GM21526 (cell line): ENCODE measurements around the gene PPP1R9B.

ENCODE experiments used
- ATAC-seq: cut with Tn5 transposase; IDR thresholded peaks from one replicate; pipeline ENCODE4 v1.9.1; 2021; ENCODE audit warnings: moderate library complexity; ENCODE audit not compliant: unreplicated experiment, low FRiP score

The PPP1R9B gene

DNA sequence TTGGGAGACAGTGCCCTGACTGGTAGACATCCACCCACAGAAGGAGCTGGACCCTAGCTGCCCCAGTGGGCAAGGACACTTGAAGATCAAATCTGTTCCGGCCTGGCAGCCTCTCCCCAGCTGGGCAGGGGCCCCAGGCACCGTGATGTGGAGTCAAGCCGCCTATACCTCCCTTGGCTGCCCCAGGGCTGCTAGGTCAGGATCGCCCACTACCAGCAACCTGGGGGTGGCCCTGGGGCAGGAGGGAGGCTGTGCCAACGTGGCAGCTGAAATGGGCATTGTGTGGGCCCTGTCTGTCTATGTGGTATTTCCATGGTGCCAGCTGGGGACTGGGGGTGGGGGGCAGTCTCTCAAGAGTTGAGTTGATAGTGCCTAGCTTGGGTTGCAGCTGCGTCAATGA is 54.4 kb downstream of the PPP1R9B start:
- ATAC-seq = no peak

DNA sequence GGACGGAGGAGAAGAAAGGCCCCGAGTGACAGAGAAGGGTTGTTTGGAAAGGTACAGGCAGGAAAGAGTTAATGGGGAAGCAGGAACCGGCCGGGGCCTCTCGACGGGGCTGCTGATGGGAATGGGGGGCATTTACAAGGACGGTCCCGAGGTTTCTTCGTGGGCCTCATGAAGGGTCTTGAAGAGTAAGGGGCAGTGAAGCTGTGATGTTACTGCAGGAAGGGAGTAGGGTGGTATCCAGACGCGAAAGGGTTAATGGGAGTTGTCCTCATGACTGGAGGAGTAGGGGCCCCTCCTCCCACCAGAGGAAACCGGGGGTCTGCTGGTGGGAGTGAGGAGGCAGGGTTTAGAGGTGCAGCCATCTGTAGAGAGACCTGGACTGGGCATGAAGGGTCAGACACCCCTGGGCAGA is 54.8 kb downstream of the PPP1R9B start:
- ATAC-seq = no peak

DNA sequence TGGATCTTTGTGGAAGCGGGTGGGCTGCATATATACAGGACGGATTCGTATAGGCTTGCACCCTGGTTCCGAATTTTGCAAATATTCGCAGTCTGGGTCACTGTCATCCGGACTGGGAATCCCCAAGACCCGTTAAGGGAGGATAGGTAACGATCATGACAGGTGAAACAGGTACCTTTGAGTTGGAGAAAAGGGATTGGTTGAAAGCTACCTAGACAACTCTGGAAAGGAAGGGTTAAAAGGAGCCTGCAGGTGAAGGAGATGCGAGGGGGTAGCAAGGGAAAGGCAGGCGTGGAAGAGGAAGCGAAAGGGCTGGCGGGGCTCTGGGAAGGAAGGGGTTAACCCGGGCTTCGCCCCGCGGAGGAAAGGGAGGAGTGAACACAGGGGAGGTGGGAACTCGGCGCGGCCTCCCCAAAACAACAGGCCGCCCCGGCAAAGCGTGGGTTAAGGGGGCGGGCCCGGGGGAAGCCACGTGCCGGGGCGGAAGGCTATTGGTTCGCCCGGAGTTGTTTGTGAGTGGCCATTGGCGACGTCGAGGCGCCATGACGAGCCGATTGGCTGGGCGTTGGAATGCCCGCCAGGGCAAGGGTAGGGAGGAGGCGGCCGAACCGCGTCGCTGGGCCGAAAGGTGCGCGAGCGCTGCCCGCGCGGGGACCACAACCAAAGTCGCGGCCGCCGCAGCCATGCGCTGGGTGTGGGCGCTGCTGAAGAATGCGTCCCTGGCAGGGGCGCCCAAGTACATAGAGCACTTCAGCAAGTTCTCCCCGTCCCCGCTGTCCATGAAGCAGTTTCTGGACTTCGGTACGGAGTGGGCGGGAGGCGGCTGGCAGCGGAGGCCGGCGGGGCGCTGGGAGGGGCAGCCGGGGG is 55.5 kb downstream of the PPP1R9B start, which contains the start of gene PDK2:
Gene PDK2, plus strand, starts transcription at position 599 of the 867 bp plus-strand sequence. Its CDS starts 85 bp downstream, at position 684.
- peak; percentile 89 for ATAC-seq

DNA sequence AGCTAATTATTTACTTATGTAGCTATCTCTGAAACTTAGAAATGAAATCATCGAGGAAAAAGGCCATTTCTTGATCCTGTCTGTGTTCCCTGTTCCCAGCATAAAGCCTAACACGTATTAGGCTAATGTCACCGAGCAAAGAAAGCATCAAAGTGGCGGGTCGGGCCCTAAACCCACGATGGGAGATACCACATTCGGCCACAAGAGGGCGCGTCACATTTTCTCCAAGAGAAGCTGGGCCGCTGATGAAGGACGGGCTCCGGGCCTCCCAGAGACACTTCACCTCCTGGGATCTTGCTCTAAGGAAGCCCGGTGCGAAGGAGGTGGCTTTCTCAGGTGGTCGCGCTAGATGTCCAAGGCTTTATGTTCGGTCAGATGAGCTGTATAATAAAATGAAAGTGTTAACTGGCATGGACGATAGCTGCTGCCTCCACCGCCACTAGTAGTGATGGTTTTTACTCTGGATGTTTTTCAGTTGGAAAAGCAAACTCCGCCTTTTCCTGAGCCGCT is 56.2 kb downstream of the PPP1R9B start:
- no peak for ATAC-seq

DNA sequence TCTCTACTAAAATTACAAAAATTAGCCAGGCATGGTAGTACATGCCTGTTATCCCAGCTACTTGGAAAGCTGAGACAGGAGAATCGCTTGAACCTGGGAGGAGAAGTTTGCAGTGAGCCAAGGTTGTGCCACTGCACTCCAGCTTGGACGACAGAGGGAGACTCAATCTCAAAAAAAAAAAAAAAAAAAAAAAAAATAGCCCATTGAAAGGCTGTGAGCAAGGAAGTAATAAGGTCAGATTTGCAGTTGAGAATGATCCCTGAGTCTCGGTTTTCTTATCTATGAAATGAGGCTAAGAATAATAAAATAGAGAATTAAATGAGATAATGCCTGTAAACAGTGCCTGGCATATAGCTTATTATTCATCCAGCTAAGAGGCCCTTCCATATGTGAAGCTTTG is 56.7 kb downstream of the PPP1R9B start:
- no peak for ATAC-seq

DNA sequence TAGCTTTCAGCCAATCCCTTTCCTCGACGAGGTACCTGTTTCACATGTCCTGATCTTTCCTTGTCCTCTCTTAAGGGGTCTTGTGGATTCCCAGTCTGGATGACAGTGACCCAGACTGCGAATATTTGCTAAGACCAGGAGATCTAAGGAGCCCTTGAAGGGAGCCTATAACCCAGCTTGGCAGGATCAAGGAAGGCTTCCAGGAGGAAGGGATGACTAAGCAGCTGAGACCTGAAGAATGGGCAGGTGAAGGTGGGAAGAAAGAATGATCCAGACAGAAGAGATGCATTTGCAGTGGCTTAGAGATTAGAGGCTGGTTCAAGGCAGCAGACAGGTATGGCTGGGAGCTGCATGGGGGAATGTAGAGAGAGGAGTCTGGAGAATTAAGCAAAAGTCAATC is 57.2 kb downstream of the PPP1R9B start:
- no peak for ATAC-seq

DNA sequence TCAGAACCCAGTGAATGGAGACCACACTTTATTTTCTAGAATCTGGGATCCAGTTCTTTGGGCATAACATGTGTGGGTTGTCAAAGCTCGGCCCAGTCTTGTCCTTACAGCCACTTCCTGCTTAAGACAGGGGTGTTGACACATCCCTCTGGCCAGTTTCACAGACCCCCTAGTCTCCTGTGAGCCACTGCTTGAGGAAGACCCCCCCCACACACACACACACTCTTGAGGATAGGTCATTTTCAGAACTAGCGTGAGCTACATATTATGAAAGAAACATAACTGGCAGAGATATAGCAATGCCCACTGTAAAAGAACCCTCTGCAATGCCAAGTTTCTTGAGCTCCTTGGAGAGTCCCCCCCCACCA is 58.6 kb downstream of the PPP1R9B start:
- no peak for ATAC-seq

DNA sequence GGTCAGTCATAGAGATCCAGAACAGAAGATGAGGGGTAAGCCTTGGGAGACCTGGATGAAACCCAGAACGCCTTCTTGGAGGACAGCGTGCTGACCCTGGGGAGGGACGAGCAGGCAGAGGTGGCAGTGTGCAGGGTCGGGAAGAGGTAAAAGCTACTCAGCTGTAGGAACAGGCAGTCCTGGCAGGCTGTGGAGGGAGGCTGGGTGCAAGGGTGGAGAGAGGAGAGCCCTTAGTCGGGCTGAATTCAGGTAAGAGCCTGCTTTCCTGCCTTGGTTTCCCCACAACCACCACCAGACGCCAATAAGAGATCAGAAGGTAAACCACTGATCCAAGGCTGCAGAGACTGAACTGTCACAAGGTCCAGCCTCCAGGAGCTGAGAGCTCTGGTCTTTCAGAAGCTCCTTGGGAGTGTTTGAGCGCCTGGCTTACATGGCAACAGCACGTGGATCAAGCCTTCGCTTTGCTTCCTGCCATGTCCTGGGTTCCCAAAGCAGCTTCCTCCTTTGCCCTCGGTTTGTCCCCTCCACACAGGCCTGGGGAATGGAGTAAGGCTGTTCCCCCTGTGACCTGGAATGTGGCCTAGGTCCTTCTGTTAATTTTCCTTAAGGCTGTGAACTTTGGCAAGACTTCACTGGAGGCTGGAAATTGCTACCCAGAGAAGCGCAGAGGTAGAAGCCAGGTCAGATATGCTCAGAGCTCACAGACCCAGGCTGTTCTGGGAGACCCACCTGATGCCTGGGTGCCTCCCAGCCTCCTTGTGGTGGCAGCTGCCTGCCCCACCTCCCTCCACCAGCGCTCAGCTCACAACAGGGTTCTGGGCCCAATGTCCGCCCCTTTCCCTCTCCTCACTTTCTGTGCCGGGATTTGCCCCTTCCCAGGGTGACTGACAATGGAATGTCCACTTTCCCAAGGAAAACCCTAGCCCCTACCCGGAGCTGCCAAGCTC is 59.2 kb downstream of the PPP1R9B start:
- ATAC-seq = no peak

DNA sequence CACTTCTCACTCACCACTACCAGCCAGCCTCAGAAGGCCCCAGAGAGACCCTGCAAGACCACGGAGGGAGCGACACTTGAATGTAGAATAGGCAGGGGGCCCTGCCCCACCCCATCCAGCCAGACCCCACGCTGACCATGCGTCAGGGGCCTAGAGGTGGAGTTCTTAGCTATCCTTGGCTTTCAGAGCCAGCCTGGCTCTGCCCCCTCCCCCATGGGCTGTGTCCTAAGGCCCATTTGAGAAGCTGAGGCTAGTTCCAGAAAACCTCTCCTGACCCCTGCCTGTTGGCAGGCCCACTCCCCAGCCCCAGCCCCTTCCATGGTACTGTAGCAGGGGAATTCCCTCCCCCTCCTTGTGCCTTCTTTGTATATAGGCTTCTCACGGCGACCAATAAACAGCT is 60.4 kb downstream of the PPP1R9B start:
- no peak for ATAC-seq

DNA sequence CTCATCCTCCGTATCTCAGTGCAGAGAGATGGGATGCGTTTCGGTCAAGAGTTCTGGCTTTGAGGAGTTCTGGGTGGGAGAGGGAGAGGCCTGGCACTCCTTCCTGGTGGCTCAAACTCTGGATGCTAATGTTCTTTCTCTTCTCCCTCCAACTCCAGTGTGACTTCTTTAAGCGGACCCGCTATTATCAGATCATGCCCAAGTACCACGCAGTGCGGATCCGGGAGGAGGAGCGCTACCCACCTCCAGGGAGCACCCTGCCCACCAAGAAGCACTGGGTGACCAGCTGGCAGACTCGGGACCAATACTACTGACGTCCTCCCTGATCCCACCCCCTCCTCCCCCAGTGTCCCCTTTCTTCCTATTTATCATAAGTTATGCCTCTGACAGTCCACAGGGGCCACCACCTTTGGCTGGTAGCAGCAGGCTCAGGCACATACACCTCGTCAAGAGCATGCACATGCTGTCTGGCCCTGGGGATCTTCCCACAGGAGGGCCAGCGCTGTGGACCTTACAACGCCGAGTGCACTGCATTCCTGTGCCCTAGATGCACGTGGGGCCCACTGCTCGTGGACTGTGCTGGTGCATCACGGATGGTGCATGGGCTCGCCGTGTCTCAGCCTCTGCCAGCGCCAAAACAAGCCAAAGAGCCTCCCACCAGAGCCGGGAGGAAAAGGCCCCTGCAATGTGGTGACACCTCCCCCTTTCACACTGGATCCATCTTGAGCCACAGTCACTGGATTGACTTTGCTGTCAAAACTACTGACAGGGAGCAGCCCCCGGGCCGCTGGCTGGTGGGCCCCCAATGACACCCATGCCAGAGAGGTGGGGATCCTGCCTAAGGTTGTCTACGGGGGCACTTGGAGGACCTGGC is 61.3 kb downstream of the PPP1R9B start:
- ATAC-seq = no peak

DNA sequence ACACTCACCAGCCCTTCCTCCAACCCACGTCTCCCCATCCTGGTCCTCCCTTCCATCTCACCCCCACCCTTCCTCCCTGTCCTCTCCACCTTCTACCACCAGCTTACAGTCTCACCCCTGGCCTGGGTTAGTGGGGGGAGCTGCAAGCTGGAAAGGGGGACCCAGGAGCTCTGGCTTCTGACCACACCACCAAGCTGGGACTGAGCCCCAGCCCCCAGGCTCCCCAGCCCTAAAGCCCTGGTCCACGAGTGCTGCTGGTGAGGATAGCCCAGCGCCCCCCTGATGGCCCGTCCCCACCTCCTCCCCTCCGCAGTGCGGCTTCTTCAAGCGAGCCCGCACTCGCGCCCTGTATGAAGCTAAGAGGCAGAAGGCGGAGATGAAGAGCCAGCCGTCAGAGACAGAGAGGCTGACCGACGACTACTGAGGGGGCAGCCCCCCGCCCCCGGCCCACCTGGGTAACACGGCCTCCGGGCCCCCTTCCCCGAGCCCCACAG is 62.5 kb downstream of the PPP1R9B start:
- ATAC-seq = no peak

DNA sequence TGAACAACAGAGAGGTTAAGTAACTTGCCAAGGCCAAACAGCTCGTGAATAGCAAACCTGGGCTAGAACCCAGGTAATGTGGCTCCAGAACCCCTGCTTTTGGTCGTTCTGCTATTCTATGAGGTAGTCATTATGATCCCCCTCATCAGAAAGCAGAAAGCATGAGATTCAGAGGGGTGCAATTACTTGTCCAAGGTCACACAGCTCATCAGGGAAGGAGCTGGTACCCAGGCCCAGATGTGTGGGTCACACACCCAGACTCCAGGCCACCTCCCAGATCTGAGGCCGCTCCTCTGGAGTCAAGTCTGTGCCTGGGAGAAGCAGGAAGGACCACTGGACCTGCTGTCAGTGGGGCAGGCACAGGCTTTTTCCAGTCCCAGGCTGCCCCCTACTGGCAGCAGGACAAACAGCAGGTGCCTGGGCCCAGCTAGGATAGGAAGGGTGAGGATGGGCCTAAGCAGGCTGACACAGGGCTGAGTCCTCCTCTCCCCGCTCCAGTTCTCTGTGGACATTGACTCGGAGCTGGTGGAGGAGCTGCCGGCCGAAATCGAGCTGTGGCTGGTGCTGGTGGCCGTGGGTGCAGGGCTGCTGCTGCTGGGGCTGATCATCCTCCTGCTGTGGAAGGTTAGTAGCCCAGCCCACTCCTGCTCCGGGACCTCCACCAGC is 63.1 kb downstream of the PPP1R9B start:
- no peak for ATAC-seq
